HG02970 (cell line): ENCODE measurements around the gene BRD3.
A peak's percentile ranks its signal among the peaks of the same experiment; 100 is the strongest.
"Not testable (repeated sequence)": the region's sequence is repeated elsewhere in the genome, so short reads cannot be mapped to it uniquely, and the experiment has no call there.

Source experiments
- ATAC-seq: cut with Tn5 transposase; IDR thresholded peaks from one replicate; pipeline ENCODE4 v1.9.1; 2021; ENCODE audit warnings: mild to moderate bottlenecking, moderate library complexity, moderate number of reproducible peaks; ENCODE audit not compliant: unreplicated experiment, low FRiP score

BRD3 gene

DNA sequence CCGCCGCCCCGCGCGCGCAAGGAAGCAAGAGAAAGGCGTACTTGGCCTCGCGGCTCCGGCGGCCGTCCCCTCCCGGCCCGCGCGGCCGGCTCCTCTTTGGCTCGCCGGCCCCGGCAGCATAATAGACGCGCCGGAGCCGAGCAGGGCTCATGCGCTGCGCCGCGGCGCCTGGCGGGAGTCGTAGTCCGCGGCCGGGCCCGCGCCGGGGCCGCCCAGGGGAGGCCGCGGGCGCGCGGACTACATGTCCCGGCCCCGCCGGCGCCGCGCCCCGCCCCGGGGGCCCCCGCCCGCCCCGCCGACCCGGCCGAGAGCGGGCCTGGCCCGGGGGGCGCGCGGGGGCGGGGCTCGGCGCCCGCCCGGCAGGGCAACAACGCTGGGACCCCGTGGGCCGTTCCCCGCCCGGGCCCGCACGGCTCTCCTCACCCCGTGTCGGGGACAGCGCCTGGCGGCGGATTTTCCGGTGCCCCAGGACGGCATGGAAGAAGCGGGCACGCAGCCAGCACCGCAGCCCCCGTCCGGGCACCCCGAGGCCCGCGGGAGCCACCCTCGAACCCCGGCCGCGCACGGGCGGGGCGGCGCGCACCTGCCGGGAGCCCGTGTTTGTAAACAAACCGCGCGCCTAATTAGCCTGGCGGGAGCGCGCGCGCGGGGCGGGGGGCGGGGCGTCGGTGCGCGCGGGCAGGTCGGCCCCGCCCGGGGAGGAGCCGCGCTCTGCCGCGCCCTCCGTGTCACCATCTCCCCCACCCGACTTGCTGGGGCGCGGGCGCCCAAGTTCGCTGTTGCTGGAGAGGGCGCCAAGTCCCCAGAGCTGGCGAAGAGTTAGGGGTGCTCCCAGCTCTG is at the start of gene BRD3:
Gene BRD3 (minus strand): TSS at position 123 of the 840 bp plus-strand sequence. CDS start 14,549 bp downstream, outside the sequence.
- ATAC-seq: peak; percentile 80

GRCh38 chr9:134112561-134112960 is 44.7 kb upstream of the BRD3 start:
- ATAC-seq: no peak

DNA sequence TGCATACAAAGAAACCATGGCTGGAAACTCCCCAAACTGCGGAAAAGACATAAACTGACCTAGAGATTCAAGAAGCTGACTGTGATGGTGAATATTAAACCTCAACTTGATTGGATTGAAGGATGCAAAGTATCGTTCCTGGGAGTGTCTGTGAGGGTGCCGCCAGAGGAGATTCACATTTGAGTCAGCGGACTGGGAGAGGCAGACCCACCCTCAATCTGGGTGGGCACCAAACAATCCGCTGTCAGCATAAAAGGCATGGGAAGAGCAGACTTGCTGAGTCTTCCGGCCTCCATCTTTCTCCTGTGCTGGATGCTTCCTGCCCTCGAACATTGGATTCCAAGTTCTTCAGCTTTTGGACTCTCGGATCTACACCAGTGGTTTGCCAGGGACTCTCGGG is 43.2 kb upstream of the BRD3 start:
- ATAC-seq: no peak

- ATAC-seq: no peak
Observed at GRCh38 chr9:134103391-134103998, 35.7 kb upstream of the BRD3 start.

DNA sequence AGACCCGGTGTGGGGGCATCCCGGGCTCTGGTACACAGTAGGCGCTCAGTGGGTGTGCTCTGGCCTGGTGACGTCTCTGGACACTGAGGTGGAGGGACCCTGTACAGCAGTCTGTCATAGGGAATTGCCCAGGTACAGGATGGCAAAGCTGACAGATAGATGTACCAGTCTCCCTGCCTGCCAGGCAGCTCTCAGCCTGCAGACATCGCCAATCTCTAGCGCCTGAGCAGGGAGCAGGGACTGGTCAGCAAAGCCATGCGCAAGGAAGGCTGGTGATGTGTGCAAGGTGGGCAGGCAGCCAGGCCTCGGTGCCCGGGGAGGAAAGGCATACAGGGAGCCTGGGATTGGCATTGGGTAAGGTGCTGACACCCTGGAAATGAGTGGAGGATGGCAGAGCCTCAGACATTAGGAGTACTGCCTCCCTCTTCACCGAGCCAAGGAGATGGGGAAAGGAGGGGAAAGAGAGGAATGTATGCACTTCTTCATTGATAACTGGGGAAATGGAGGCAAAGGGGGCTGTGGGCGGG is 33.9 kb upstream of the BRD3 start:
- ATAC-seq: no peak

GRCh38 chr9:134101133-134101532 is 33.3 kb upstream of the BRD3 start:
- ATAC-seq: not testable (repeated sequence)

- no peak for ATAC-seq
Observed at GRCh38 chr9:134100040-134100439, 32.2 kb upstream of the BRD3 start.

DNA sequence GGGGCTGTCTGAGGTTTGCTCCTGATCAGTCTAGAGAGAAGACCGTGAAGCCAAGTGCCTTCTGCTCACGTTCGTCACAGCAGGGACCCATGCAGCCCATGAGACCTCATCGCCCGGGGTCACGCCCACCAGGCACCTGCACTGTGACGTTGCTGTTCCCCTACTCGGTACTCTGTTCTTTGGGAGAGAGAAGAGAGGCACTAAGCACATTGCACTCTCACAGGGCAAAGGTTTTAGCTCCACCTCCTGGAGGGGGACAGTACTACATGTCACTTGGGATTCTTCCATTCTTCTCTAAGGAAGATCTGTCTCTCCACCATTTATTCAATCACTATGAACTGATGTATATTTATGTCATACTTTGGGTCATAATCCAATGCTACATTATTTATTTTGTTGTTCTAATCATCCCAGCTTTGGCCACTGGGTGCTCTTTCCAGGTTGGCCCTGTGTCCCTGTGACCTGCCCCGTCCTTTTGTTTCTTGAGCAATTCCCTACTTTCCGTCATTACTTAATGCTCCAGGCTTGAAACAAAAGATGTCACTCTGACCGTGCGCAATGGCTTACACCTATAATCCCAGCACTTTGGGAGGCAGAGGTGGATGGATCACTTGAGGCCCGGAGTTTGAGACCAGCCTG is 31.4 kb upstream of the BRD3 start:
- no peak for ATAC-seq

DNA sequence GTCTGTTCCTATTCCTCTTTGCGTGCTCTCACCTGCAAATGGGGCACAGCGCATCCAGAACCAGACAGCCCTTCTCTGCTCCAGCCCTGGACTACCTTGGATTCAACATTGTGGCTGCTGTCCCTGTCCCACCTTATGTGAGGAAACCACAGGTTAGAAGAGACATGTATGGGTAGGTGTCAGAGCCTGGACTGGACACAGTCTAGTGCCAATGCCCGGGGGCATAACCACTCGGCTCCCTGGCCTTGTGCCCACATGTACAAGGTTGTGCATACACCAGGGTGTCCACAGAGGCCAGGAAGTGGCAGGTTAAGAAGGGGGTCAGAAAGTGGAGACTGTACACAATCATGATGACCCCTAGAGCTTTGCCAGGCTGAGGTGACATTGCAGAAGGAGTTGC is 22.1 kb upstream of the BRD3 start:
- ATAC-seq: no peak

DNA sequence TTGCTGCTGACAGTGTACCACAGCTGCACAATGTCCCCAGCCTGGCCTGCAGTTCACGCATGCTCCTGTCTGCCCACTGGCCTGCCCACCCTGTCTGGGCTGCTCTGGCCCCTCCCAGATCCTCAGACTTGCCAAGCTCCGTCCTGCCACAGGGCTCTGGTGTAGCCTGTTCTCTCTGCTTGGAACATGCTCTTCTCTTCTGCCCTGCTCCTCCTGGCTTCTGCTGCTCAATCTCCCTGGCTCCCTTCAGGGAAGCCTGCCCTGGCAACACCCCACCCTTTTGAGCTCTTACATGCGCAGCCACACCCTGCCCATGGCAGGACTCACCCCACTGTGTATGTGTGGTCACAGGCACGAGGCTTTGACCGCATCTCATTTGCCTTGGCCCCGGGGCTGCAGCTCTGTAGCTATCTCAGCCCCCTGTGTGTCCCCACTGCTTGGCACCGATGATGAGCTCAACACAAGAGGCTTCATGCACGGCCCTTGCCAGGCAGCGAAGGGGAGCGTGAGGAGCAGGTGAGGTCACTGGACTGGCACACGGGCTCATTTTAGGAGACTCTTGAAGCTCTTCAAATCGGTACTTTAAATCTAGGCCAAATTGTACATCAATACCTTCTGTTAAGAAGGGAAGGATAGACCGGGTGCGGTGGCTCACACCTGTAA is 20.4 kb upstream of the BRD3 start:
- no peak for ATAC-seq

- ATAC-seq: no peak
Observed at GRCh38 chr9:134085674-134086073, 17.8 kb upstream of the BRD3 start.

GRCh38 chr9:134083451-134083850 is 15.6 kb upstream of the BRD3 start:
- ATAC-seq: no peak

DNA sequence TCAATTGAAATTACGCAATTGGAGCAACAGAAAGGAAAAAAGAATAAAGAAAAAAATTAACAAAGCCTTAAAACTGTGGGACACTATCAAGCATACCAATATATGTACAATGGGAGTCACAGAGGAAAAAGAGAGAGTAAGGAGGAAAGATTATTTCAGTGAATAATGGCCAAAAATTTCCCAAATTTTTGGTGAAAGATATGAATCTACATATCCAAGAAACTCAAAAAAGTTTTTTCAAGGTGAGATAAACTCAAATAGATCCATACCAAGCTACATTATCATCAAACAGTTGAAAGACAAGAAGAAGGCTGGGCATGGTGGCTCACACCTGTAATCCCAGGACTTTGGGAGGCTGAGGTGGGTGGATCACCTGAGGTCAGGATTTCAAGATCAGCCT is 8.8 kb upstream of the BRD3 start:
- no peak for ATAC-seq

GRCh38 chr9:134075689-134076088 is 7.9 kb upstream of the BRD3 start:
- ATAC-seq: not testable (repeated sequence)

GRCh38 chr9:134073500-134073899 is 5.7 kb upstream of the BRD3 start:
- no peak for ATAC-seq

DNA sequence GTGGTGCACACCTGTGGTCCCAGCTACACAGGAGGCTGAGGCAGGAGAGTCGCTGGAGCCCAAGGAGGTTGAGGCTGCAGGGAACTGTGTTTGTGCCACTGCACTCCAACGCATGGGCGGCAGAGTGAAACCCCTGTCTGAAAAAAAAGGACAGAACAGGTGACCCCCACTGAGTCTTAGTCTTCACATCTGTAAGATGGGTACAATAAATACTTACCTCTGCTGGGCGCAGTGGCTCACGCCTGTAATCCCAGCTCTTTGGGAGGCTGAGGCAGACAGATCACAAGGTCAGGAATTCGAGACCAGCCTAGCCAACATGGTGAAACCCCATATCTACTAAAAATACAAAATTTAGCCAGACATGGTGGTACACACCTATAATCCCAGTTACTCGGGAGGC is 4.9 kb upstream of the BRD3 start:
- ATAC-seq: not testable (repeated sequence)

- no peak for ATAC-seq
Observed at GRCh38 chr9:134071149-134071548, 3.3 kb upstream of the BRD3 start.

GRCh38 chr9:134069480-134070399 is 1.9 kb upstream of the BRD3 start:
- no peak for ATAC-seq

DNA sequence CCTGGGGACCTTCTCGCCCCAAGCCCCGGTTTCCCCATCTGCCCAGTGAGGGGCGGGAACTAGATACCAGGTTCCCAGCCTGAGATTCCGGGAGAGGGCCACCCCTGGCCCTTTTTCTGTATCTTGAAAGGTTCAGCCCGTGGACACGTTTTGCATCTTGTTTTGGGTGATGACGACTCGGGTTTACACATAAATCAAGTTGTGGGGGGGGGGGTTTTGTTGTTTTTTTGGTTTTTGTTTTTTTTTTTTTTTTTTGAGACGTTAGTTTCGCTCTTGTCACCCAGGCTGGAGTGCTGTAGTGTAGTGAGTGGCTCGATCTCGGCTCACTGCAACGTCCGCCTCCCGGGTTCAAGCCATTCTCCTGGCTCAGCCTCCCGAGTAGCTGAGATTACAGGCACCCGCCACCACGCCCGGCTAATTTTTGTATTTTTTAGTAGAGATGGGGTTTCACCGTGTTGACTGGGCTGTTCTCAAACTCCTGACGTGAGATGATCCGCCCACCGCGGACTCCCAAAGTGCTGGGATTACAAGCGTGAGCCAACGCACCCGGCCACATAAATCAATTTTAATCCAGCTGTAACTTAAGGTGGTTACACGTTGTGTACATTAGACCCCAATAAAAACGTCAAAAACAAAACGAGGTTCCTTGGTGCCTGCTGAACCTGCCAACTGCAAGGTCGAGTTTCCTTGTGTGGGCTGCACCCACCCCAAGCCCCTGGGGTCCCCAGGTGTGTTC is 1.1 kb upstream of the BRD3 start:
- no peak for ATAC-seq
